SH-SY5Y (cell line): ENCODE data around the gene PROKR2.

Experiments
- GATA2 ChIP-seq: IDR thresholded peaks from 2 replicates; pipeline ENCODE4 v1.6.1; 2011; ENCODE audit warnings: mild to moderate bottlenecking, low read depth, low read length
- GATA3 ChIP-seq: IDR thresholded peaks from 2 replicates; pipeline ENCODE4 v1.6.1; 2011; ENCODE audit warnings: low read depth, mild to moderate bottlenecking, low read length, moderate library complexity

GRCh38 chr20:5328268-5328667, 11.5 kb upstream of the PROKR2 start:
- TF ChIP-seq GATA3 (no peak), GATA2 (no peak)
